HG03442 (cell line): Measurements from ENCODE around the gene MEIOB.

Experiments used
- ATAC-seq: cut with Tn5 transposase; IDR thresholded peaks from one replicate; pipeline ENCODE4 v1.9.1; 2021; ENCODE audit warnings: mild to moderate bottlenecking, moderate library complexity; ENCODE audit not compliant: unreplicated experiment

The MEIOB gene

GRCh38 chr16:1832838-1833454 is 39.0 kb downstream of the MEIOB start:
- no peak for ATAC-seq

- ATAC-seq = no peak
Measured at GRCh38 chr16:1831186-1832075, 40.5 kb downstream of the MEIOB start.

- no peak for ATAC-seq
Measured at GRCh38 chr16:1830213-1830612, 41.8 kb downstream of the MEIOB start.

DNA sequence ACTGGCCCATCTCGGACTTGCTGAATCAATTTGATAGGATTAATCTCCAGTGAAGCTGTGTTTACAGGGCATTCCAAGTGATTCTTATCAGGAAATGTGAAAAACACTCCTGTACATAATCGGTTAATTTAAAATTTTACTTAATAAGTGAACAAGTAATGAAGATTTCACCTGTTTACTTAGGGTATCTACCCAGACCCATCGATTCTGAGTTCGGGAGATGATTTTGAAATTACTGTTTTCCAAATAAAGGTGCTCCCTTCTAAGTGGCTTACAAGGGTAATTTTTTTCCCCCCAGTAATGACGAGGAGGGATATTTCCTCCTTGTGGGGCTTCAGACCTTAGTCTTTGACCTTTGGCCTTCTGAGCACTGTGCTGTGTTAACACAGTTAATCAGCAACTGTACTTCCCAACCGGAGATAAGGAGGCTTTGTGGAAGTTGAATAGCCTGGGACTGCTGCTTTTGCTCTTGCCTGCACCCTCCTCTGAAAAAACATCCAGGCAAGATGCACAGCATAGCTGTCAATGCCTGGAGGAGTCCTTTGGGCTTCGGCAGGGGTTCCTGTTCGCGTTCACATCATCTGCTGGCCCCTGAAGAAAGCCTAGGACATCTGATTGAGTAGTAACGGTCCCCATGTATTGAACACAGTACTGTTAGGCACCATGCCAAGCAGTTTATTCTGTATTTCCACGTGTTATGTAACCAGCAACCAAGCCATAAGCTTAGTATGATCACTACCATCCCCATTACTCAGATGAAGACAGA is 43.1 kb downstream of the MEIOB start:
- no peak for ATAC-seq

DNA sequence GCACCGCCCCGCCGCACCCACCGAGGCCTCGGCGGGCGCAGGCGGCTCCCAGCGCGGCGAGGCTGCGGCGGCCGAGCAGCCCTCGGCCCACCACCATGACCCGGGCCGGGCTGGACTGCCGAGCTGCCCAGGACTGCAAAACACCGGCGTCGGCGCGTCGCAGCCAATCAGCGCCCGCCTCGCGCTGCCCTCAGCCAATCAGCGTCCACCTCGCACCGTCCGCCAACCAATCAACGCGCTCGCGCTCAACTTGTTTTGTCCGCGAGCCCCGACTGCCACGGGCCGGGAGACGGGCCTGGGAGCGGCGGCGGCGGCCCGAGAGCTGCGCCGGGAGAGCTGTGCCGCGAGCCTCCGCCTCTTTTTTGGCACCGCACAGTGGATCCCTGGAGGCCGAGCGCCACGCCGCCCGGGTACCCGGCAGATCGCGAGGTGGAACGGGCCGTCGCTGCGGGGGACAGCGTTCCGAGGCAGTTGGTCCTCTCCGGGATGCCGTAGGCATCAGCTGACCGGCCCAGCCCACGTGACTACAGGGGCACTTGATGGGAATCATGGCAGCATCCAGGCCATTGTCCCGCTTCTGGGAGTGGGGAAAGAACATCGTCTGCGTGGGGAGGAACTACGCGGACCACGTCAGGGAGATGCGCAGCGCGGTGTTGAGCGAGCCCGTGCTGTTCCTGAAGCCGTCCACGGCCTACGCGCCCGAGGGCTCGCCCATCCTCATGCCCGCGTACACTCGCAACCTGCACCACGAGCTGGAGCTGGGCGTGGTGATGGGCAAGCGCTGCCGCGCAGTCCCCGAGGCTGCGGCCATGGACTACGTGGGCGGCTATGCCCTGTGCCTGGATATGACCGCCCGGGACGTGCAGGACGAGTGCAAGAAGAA is 45.0 kb downstream of the MEIOB start, which contains the start of the genes FAHD1 and HAGH:
Gene FAHD1 (plus strand): TSS at position 516 of the 883 bp plus-strand sequence. CDS start 33 bp downstream, at position 549.
Gene HAGH (minus strand): TSS at position 135 of the 883 bp plus-strand sequence. CDS start 38 bp downstream, at position 97.
- ATAC-seq = peak; percentile 77

- peak; percentile 41 for ATAC-seq
Measured at GRCh38 chr16:1825864-1826690, 45.9 kb downstream of the MEIOB start.

- no peak for ATAC-seq
Measured at GRCh38 chr16:1825381-1825863, 46.5 kb downstream of the MEIOB start.

- no peak for ATAC-seq
Measured at GRCh38 chr16:1823821-1824220, 48.1 kb downstream of the MEIOB start.

DNA sequence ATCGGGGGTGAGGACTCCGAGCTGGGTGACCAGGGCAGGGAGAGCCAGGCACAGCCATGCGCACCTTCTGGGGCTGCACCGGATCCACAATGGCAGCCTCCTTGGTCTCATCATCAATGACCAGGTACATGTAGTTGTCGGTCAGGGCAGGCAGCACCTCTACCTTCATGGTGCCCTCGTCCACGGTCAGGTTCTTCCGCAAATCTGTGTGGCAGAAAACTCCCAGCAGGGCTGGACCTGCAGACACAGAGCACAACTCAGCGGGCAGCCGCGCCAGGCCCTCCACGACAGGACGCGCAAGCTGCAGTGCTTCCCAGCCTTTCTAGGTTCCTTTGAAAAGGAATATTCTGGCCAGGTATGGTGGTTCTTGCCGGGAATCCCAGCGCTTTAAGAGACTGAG is 49.2 kb downstream of the MEIOB start:
- ATAC-seq = no peak

- no peak for ATAC-seq
Measured at GRCh38 chr16:1821861-1822611, 49.9 kb downstream of the MEIOB start.

- no peak for ATAC-seq
Measured at GRCh38 chr16:1820946-1821290, 51.0 kb downstream of the MEIOB start.

DNA sequence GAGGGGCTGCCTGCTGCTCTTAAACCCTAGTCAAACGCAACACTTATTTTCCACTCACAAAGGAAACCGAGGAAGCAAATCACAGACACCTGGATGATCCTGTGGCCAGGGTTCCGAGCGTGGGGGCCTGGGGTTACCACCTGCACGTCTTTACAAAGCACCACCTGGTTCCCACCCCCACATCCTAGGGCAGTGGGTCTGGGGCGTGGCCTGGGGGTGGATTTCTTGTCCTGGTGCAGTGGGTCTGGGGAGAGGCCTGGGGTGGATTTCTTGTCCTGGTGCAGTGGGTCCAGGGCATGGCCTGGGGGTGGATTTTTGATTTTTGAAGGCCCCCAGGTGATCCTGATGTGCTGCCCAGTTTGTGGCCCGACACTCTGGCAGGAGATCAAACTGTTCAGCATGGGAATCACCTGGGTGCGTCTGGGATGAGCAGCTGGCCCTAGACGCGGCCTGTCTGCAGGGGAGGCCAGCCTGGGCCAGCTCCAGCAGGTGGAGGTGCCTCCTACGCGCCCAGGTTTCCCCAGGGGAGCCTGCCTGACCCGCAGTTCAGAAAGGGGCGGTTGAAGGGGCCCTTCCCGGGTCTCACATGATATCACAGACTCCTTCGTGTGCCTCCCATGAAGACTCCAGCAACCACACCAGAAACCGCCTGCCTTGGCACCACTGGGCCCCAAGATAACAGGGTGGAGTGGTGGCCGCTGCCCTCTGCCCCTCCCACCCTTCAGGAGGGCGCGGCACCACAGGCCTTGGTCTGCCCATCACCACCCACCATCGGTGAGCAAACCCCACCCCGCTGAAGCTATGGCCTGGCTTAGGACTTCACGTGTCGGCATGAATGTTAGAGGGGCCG is 51.6 kb downstream of the MEIOB start:
- no peak for ATAC-seq

DNA sequence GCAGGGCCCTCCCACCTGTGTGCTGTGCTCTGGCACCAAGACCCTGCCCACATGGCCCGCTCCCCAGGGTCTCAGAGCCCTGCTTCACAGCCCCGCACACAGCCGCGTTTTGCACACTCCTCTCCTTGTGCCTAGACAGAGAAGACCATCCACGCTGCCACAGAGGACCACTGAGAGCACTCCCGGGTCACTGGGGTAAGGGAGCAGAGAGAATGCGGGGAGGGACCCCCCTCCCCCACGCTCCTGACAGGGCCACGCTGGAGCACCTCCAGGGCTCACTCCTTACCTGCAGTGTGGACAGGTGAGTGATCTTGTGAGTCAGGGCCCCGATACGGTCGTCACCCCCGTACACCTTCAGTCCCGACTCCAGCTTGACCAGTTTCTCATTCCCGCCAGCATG is 52.4 kb downstream of the MEIOB start:
- ATAC-seq = no peak

DNA sequence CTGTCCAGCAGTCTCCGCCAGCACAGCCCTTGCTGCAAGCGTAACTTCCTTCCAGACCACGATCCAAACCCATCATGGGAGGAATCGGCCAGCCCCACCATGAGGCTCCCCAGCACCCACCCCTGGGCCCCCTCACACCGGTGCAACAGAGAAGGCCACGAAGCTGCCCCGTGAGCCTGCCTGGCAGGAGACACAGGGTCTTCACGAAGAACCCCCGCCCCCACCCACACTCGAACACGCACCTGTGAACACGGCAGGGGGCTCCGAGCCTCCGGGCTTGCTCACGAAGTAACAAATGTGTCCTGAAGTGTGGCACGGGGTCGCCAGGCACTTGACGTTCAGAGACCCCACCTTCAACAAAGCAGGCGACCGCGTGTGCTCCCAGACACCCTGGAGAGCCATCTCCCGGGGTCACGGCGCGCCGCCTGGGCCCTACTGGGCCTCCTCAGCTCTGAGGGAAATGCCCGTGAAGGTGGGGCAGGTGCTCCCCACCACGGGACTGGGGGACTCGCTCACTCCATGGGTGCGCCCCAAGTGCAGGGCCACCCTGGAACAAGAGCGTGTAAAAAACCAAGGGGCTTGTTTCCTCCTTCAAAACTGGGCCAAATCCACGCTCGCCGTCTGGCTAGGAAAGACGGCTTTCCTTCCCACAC is 53.0 kb downstream of the MEIOB start:
- ATAC-seq = no peak

DNA sequence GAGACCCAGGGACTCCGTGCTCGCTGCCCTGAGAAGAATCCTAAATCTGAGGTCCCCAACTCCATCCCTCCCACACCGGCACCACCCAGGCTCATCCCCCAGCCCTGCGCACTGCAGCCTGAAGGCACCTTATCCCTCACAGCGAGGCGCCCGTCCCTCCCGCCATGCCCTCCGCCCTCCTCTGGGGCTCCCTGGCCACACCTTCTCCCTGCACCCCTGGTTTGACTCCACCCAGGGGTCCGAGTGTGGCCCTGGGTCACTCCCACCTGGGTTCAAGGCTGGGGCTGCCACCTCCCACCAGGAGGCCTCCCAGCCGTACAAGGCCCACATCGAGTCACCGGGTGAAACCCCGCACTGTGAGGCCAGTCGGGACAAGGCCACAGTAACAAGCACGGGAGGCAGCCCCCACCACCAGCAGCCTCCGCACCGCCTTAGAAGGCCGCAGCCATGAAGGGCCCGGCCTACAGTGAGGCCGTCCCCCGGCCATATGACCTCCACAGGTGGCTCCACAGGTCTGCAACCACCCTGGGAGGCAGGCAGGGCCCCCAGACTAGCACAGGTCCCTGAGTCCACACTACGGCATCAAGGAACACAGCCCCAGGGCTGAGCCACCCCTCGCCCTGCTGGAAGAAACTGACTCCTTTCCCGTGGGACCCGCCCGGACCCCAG is 53.6 kb downstream of the MEIOB start:
- ATAC-seq = no peak

DNA sequence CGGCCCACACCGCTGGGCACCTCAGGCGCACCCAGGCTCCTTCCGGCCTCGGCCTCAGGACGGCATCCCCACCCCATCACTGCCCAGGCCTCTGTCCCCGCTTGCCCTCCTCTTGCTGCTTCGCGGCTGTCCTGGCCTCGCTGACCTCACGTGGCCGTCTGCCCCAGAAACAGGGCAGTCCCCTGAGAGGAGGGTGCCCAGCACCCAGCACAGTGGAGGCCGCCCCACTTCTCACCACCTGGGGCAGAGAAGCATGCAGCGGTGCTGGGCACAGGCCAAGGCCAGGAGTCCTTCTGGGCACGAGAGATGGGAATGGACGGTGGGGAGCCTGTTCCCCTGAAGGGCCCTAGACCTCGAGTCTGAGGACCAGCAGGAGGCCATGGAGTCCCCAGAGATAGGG is 54.2 kb downstream of the MEIOB start:
- no peak for ATAC-seq

GRCh38 chr16:1817276-1817589 is 54.7 kb downstream of the MEIOB start:
- no peak for ATAC-seq
